Left forelimb (tissue), 1 donor: ENCODE measurements around the gene PDGFD.

Experiments used
- DNase-seq: peaks from one replicate; pipeline ENCODE4 v3.0.0-alpha.2; 2018; ENCODE audit warnings: low spot score

Gene PDGFD

DNA sequence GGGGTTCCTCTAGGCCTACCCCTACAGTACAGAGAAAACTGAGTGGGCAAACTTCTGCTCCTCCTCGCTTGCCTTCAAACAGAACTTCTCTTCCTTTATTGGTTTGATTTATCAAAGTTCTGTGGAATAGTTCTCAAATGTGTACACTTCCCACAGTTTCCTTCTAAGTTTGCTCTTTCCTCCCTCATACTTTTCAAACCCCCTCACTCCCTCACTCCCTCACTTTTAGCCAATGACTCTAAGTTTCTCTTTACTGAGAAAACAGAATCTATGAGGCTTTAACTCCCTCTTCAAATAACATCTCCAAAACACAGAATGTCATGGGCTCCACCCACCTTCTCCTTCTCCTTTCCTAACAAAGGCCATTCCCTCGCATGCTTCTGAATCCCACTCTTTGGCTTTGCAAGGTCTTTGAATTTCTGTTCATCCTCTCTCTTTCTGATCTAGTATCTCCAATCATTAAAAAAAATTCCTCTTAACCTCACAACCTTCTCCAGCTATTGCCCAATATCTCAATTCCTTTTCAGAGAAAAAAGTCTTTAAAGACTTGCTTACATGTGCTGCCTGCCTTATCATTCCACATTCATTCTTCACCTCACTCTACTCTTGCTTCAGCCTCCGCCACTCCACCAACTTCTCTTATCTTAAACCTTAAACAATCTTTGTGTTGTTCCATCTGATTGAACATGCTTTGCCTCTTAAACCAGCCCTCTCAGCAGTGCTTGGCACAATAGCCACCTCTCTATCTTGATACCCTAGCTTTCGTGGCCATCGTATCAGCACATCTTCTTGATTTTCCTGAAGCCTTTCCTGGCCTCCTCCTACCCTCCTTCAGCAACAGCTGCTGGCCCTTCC is 70.3 kb downstream of the PDGFD start:
- DNase-seq: no peak

GRCh38 chr11:104092744-104093143 is 71.2 kb downstream of the PDGFD start:
- no peak for DNase-seq

- no peak for DNase-seq
These were observed 72.5 kb downstream of the PDGFD start for GRCh38 chr11:104091281-104092096.

GRCh38 chr11:104090767-104091166 is 73.2 kb downstream of the PDGFD start:
- DNase-seq: no peak

- DNase-seq: no peak
These were observed 74.5 kb downstream of the PDGFD start for GRCh38 chr11:104089481-104089880.

- DNase-seq: no peak
These were observed 77.3 kb downstream of the PDGFD start for GRCh38 chr11:104086621-104087020.

DNA sequence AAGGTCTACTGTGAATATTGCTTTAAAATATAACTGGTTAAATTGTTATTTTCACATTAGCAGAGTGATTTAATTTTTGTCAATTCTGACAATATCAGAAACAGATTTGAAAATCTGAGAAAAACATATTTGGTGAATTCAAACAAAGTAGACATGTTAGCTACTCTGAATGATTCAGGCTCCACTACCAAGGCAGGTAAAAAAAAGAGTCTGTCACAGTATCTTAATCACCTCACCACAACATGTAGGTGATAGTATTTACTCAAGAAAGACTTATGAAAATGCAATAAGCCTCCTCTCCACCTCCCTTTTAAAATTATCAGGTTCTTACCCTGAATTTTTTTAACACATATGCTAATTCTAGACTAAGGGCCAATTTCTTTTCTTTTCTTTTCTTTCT is 85.0 kb downstream of the PDGFD start:
- DNase-seq: no peak

- DNase-seq: no peak
These were observed 85.7 kb downstream of the PDGFD start for GRCh38 chr11:104078245-104078644.

DNA sequence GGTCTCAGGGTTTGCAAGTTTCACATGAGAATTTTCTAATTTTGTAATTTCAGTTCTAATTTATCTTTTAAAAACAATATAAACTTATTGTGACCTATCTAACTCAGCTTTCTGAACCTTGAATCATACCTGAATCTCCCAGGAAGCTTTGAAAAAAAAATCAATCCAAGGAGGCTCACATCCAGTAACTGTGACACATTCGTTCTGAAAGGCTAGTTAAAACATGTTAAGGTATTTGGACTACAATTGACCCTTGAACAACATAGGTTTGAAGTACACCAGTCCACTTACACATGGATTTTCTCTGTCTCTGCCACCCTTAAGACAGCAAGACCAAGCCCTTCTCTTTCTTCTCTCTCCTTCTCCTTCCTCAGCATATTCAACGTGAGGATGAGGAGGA is 87.5 kb downstream of the PDGFD start:
- no peak for DNase-seq

DNA sequence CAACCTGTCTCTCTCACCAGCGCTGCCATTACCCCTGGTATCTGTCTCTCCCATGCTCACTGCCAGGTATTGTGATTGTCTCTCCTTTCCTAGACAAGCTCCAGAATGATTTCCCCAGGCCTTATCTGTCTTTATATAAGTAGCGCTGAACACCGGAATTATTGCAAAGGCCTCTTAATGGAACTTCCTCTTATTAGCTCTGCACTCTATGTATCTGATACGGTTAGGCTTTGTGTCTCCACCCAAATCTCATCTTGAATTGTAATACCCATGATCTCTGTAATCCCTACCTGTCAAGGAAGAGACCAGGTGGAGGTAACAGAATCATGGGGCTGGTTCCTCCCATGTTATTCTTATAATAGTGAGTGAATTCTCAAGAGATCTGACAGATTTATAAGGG is 88.2 kb downstream of the PDGFD start:
- DNase-seq: no peak

DNA sequence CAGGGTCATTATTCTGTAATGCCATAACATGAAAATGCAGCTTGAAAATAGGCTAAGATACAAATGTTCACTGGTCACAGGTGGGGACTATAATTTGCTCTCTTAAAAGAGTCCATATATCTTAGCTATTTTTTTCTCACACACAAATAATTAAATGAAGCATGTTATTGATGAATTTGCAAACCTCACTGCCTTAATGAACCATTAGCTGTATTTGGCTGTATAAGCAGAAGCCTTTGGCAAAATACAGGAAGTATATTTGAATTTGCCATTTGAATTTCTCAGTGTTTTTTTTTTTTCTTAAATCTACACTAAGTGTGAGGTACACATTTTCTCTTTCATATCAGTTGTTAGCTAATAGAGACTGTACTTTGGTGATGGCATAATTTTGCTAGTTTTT is 88.9 kb downstream of the PDGFD start:
- no peak for DNase-seq

DNA sequence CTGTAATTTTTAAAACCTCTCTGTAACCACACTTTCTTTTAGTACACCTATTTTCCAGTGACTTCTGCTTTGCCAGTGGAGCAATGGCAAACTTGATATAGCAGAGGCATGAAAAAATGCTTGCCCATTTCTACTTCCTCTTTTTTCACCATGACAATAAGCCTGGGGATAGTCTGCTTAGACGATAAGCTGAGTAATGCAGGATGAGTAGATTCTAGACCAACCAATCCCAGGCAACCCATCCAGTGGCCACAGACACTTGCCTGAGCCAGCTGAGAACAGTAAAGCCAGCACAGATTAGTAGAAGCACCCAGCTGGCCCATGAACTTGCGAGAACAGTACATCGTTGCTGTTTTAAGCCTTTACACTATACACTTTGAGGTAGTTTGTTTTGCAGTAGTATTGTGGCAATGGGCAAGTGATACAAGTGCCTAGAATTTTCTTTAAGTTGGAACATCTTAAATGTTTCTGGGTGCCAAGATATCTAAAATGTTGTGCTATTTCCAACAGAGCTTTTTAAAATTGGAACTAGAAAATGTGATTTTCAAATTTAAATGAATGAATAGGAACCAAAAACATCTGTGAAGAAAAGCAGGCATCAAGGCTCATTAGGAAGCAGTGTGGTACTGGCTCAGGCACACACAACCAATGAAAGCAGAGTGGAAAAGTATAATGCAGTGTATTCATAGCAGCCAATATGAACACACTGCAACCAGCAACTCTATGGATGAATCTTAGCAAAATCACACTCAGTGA is 89.8 kb downstream of the PDGFD start:
- no peak for DNase-seq

GRCh38 chr11:104067534-104067933 is 96.4 kb downstream of the PDGFD start:
- no peak for DNase-seq

DNA sequence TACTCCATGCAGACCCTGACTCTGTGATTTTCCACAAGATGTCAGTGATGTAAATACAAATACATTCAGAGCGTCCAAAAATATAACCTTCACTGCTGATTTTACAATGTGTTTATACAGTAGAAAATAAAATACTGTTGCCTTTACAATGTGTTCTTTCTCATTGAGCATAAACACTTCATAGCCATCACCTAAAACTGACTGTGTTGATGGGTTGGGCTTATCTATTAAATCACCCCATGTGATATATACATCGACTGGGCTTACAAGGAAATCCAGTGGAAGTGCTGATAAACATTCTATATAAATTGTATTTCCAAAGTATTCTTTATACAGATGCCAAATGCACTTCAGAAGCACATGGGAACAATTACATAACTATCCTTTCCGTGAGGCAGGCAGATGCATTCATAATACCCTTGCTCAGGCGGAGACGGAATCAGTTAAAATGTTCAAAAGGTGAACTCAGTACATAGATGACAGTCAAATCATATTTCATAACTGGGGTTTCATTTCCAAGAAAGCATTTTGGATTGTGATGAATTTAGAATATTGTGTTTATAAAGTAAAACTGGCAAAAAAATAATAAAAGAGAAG is 99.8 kb downstream of the PDGFD start:
- DNase-seq: no peak

- no peak for DNase-seq
These were observed 102.0 kb downstream of the PDGFD start for GRCh38 chr11:104061853-104062521.

- DNase-seq: no peak
These were observed 103.1 kb downstream of the PDGFD start for GRCh38 chr11:104060820-104061219.

GRCh38 chr11:104060004-104060794 is 103.7 kb downstream of the PDGFD start:
- DNase-seq: no peak

GRCh38 chr11:104058680-104059079 is 105.3 kb downstream of the PDGFD start:
- DNase-seq: no peak

- DNase-seq: no peak
These were observed 106.0 kb downstream of the PDGFD start for GRCh38 chr11:104057908-104058307.

GRCh38 chr11:104055596-104055995 is 108.4 kb downstream of the PDGFD start:
- no peak for DNase-seq
